ENCODE measurements around the gene PTX3. TPM values are rescaled to one million over a fixed set of nuclear protein-coding genes. Genes with fewer than 3 reads are reported as not detected.

The PTX3 gene
- 1,042 and 2,456 TPM in 2 replicates for total RNA-seq

GRCh38 chr3:157436583-157437291 lies at the start of gene PTX3:
Gene PTX3 (plus strand): TSS chr3:157436850. CDS start chr3:157436934, 84 bp downstream.

Other genes starting within 250 kb of the PTX3 start
- gene VEPH1, start 66.6 kb downstream of the PTX3 start, total RNA-seq: 5.1 and 5.3 TPM in 2 replicates